Endometrial microvascular endothelial cells (primary cell): Measurements from ENCODE around the gene CFAP61. TPM values are rescaled to one million over a fixed set of nuclear protein-coding genes. Genes with fewer than 3 reads are reported as not detected.
"Not testable (repeated sequence)": the region's sequence is repeated elsewhere in the genome, so short reads cannot be mapped to it uniquely, and the experiment has no call there.

ENCODE experiments used
- in situ Hi-C: cut with HindIII; loops from 2 replicates; pipeline ENCODE4 v1.10.0; 2017; ENCODE audit warnings: low sequenced_read_pairs, low pct_unique_long_range_greater_than_20kb; ENCODE audit errors: inconsistent ontology term
- total RNA-seq: library from RNA; depleted of rRNA; stranded (reverse); fragments of >200 nt; gene quantifications from one replicate; pipeline ENCODE4 v1.2.3, GENCODE V29; 2015; ENCODE audit errors: inconsistent ontology term

Gene CFAP61, protein sequence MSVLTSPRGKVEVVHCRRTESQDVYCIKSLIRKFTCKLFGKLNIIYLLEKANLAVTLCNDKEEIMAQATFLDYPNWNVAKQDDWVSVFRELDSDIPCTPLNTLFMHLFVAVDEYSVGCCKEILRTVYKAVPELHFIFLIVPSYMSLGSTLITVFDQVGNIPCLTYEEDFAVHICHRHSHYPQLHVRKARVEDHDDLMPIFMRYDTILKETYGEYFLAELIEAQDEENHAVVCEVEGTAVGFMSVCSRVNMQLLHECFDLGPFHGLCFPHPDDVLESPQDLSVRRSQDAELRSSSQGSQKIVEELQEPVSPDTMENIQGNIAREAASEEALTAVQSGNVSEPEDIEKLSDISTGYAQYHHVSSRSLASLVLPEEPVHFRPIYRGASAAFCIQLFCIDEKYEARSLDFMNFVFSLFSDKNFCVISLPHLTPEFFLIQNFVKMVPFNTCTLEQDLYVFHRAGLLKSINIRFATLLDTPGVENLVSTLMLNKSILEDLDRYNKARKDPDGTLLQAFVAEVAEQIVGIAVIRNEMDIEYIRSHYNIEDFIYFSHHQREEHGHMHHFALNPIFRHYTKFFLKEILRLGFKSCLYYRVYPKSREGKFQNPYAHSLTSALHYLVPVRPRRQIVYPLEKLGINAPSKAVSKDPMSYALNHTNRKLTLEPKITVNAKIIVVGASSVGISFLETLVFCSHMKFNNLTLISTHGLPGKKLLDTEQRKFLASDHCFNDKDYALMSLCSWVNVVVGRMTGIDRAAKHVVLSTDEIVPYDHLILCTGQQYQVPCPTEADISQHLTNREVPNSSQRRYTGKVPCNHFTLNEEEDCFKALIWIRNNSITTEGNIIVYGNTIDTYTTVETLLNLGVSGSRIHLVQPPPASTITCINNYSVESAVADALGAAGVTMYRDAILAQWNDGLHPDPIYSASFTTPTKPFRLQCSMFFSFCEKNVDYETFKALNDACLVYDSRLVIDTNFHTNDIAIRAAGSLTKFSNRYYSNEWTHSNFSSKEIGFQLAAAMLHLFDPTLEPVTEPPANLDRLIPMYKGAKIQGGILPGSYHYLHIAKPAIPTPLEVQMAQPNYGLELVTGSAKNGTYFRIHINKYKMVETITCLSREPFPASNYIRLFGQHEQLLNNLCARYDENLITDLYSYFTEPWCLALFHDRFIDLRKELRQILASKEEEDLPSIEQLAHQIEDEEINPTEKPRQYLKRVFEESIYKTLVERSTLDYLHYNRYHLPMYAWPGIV
- not detected for total RNA-seq

DNA sequence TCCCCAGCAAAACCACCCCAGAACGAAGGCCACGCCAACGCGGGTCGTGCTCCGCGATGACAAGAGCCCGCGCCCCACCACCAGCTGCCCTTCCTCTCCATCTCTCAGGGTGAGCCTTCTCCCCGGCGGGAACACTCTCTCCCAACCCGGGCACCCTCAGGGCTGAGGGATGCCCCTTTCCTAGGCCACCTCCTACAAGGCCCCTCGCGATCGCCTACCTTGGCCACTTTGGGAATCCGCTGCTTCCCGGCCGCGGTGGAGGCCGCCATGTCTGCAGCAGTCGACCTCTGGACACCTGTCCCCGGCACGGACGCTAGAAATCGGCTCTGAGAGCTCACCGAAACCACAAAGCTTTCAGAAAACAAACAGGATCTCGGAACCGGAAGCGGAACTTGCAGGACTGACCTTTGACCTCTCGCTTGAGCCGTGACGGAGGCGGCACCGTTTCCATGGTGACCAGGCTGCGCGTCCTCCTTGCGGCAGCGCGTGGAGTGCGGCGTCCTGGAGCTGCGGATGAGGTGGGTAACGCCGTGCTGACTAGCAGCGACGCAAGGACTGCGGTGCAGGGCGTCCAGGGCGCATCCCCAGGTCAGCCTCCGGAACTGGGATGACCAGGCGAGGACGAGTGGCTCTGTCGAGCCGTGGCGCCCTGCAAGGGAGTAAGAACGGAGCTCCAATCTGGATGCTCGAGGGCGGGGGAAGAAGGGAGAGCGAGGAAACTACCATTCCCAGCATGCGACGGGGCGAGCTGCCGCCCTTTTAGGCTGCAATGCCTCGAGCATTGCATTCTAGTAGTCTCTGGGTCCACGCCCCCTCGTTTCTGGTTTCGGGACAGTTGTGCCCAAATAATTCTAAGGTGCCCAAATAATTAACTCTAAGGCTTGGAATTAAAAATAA is at the start of gene CFAP61, which contains the start of gene CRNKL1:
CFAP61 (plus strand) TSS at position 459 of the 897 bp plus-strand sequence. CDS start 4,122 bp downstream, outside the sequence.
CRNKL1 (minus strand) TSS at position 393 of the 897 bp plus-strand sequence; CDS start at position 269, 124 bp downstream.
- in situ Hi-C loops, result loop anchor here (10.0 kb wide), 1 partner anchor 58 kb away; no protein-coding TSS in a partner anchor

DNA sequence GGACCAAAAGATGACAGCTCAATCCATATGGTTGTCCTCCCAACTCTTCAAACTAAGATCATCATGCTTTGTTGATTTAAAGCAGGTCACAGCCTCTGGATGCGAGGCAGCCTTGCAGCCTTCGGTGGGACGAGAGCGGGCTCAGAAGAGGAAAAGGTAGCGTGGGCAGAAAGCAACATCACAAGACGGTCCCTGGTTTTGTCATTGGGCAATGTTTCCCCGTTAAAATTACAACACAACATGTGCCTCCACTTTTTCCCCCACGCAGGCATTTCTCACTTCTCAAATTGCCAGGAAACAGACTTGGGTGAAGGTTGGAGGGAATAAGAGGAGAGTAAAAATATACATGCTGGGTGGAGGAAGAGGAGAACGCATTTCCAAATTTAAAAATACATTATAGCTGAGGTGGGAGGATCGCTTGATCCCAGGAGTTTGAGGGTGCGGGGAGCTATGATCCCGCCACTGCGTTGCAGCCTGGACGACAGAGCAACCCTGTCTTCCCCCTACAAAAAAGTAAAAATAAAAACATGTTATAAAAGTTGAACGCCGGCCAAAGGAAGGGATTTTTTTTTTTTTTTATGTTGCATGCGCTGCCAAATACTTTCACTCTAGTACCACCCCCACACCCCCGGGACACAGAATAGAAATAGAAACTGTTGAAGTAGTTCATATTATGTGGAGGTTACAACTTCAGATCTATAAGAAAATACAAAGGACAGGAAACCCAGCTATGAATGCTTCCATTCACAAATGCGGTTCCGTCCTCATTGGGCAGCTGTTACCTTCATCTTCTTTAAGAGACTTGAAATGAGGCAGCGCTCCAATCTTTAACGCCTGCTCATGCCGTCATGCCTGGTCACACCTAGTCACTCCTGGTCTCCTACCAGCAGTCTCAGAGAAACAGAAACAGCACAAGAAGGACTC is 49.0 kb upstream of the CFAP61 start:
- in situ Hi-C loops, result no loop called here

DNA sequence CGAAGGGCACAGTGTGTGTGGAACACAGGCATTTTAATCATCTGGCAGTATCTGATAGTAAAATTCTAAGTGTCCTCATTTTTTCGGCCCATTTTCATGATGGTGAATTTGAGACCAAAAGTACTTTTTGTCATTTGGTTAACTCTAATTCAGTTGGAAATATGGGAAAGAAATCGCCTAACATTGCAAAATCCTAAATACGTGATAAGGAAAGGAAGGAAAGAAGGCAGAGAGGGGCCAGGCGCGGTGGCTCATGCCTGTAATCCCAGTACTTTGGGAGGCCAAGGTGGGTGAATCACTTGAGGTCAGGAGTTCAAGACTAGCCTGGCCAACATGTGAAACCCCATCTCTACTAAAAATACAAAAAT is 48.4 kb upstream of the CFAP61 start:
- in situ Hi-C loops, result not testable (repeated sequence)

DNA sequence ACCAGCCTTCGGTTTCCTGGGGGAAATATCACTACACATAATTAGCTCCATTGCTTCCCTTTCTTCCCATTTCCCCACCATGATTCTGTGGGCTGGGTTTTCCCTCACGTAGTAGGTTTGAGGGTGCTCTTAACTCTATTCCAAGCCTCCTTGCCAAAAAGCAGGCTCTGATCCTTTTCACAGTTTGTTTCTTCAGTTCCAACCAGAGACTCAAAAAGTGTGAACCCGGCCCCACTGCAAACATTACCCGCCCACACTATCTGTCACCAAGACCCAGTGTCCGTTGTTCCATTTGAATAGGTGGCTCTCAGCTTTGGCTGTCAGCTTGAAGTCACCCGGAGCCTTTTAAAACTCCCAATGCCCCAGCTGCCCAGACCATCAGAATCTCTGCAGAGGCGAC is 47.0 kb upstream of the CFAP61 start:
- in situ Hi-C loops, result no loop called here

DNA sequence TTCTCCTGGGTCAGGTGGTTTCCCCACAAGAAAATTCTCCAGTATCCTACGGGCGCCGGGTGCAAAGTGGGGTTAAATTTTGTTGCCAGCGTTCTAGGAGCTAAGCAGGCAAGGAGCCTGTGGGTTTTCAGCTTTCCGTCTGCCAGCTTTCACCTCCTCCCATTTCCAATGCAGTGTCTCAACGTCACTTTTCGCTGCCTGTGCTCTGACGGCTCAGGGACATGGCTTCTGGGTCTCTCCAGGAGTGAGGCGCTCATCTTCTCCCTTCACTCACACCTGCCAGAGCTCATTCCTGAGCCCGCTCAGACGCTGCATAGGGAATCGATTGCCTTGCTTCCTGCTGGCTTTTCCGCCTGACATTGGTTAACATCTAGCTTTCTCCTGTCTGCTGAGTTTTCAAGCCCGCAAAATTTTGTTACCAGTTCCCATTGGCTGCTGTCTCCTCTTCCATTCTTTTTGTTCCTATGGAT is 42.5 kb upstream of the CFAP61 start:
- in situ Hi-C loops, result no loop called here

DNA sequence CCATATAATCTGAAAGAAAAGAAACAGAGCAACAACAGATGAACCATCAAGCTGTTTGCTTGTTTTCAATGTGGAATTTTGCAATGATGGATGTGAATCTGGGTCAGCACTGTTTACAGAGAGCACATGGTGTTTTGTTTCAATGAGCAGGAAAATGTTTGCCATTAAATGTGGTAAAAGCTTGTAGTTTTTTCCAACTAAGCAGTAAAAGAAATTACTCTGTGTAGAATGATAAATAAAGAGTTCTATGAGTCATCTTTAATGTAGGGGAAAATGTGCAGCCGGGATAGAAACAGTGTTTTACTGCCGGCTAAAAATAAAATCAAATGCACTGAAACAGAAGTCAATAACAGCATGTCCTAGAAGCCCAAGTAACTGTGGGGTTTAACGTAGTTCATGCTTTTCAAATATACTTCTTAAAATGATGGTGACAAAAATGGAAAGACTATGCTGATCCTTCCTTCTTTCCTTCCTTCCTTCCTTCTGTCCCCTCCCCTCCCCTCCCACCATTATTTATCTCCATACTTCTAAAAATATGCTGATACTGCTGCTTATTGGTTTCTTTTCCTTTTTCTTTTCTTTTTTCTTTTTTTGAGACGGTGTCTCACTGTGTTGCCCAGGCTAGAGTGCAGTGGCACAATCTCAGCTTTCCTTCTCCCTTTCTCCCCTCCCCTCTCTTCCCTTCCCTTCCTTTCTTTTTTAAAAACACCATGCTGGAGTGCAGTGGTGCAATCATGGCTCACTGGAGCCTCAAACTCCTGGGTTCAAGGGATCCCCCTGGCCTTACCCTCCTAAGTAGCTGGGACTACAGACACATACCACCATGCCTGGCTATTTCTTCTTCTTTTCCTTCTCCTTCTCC is 41.5 kb upstream of the CFAP61 start:
- in situ Hi-C loops, result no loop called here

DNA sequence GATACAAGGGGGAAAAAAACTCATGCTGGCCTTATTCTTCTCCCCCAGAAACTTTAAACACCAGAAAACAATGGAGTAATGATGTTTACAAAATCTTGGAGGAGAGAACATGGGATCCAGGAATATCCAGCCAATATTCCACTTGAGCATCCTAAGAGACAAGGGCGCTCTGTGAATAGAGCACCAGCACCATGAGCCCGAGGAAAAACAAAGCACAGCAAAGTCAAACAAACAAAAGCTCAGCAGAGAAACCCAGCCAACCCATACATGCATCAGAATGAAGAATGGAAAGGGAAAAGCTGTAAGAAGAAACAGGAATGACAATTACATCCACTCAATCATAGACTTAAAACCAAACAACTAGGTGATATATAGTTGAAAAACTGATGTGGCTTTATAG is 39.8 kb upstream of the CFAP61 start:
- in situ Hi-C loops, result no loop called here

DNA sequence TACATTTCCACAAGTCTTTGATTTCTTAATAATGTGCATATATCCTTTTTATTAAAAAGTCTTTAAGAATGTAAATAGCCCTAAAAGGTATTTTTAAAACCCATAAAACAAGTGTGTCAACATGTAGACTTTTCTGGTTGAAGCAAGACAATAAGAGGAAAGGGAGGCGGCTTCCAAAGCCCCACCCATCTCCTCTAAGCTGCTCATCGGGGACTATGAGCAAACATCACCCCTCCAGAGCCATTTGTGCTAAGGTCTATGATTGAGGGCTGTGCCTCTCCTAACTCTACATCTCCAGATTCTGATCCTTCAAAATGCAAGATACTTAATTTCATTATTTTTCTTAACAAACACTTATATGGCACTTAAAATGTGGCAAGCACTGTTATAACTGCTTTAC is 37.7 kb upstream of the CFAP61 start:
- in situ Hi-C loops, result no loop called here

DNA sequence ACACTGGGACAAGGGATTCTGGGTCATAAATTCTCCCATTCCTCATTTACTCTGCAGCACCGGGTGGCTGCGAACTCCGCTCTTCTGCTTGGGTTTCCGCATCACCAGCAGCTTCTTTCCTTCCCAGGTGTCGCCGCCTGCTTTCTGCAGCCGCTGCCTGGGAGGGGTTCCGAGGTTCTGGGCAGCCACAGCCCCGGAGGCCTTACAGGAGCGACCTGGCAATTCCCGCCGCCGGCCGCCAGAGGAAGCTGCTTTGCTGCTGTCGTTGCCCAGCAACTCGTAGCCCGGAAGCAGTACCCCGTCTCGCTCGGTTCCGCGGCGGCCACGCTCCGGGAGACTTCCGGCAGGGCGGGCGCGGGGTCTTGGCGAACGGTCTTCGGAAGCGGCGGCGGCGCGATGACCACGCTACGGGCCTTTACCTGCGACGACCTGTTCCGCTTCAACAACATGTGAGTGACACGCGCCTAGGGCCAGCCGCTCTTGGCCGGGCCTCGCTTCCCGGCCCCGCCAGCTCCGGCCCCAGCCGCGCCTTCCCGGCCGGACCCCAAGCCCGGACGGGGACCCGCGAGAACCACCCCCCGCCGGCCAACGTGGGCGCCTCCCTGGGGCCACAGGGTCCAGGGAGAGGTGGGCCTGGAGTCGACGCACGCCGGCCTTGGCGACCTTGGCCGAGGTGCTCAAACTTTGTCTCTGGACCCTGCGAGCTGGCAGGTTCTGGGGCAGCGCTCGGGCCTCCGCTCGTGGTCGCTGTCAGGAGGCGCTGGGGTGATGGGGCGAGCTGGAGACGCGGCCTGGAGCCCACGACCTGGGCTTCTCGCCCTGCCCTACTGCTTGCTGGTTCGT is 35.1 kb upstream of the CFAP61 start, which contains the start of gene NAA20:
NAA20 (plus strand) TSS at position 362 of the 843 bp plus-strand sequence; CDS start at position 397, 35 bp downstream.
- in situ Hi-C loops, result no loop called here

DNA sequence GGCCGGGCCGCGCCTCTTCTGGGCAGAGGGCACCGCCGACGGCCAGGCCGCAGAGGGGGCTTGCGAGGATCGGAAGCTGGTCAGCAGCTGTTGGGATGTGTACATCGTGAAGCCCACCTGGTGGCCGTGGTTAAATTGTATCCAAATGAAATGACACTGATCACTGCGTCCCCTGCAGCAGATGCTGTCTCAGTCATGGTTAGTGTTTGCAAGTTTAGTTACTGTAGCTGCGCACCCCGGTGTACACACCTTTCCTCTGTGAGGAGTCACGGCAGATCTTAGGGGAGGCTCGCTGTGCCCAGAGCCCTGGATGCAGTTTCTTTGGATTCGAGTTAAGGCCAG is 34.5 kb upstream of the CFAP61 start:
- in situ Hi-C loops, result no loop called here

DNA sequence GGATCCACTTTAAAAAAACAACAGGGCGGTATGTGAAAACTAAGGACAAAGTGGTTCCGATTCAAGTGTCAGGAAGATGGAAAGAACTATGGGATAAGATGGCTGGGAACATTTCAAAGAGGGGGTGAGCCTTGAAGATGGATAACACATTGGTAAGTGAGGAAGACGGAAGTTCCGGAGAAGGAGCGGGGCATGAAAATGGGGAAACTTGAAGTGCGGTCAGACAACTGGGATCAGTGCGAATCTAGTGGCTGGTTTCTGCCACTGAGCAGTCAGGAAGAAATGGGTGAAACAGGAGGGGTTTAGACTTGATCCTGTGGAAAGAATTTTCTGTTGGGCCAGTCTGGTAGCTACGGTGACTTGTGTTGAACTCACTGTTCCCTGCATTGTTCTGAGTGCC is 34.0 kb upstream of the CFAP61 start:
- in situ Hi-C loops, result no loop called here

DNA sequence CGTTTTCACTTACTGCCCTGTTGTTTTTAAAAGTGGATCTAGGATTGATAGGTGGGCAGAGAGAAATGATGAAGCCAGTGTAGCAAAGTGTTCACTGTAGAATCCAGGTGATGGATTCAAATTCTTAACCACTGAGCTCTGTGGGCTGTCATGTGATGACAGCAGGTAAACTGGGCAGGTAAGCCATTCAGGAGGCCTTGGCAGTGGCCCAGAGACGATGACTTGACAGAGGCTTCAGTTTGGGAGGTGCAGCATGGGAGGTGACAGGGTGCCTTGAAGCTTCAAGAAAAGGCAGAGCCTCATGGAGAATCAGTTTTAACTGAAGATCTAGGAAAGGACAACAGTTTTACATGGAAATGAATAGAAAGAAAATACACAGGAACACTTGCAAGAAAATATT is 33.2 kb upstream of the CFAP61 start:
- in situ Hi-C loops, result no loop called here

DNA sequence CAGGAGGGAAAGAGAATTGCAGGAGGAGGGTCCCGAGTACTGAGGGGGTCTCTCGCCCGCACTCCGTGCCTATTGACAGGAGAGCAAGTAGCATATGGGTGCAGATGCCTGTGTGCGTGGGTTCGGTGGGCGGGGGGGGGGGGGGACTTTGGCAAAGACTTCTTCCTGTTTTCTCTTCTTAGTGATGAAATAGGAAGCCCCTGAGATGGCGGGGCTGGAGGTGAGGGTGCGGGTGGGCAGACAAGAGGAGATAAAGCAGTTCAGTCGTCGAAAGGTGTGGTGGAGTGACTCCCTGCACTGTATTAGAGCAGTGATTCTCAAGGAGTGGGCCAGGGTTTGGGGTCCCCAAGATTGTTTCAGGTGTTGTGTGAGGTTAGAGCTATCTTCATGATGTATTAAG is 31.4 kb upstream of the CFAP61 start:
- in situ Hi-C loops, result no loop called here

DNA sequence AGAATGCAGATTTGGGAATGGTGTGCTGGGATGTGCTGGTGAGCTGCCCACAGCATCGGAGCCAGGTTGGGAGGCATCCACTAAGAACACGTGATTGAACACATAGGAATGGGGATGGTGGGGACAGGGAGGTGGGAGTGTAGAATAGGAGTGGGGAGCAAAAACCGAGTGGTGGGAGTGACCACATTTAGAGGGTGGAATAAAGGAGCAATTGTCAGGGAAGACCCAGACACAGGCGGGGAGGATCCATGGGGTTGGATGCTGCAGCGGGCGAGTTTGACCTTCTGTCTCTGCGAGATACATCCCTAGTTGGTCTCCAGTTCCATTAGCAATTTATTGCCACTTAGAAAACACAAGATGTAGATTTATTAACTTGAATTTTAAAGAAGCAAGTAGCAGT is 30.5 kb upstream of the CFAP61 start:
- in situ Hi-C loops, result no loop called here

DNA sequence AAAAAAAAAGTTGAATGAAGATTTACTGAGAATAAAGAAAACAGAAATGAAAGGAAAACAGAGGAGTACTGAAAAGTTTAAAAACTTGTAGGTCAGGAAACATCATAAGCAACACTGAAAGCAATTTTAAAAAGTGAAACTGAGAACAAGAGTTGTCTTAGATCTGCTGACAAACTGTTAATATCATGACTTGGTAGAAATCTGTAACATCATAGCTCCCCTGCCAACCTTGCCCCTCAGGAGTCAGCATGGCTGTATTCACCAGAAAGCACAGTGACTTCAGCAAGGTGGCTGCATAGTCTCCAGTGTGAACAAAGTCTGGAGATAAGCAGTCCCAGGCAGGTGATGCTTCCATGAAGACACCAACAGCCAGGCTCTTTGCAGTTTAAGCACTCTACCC is 29.8 kb upstream of the CFAP61 start:
- in situ Hi-C loops, result no loop called here
